RWPE2 (cell line): ENCODE results near the gene KDR.

Source experiments
- ATAC-seq: fragments of 200-7000 bp; cut with Tn5 transposase; 3 replicates; pipeline ENCODE4 v1.9.1; 2021; ENCODE audit warnings: low read depth
- DNase-seq: peaks from one replicate; pipeline ENCODE4 v3.0.0-alpha.2; 2020; ENCODE audit warnings: low spot score
- H3K27ac ChIP-seq: fragments of 450-650 bp; 2 replicates; pipeline ENCODE4 v1.5.1; 2017; ENCODE audit warnings: mild to moderate bottlenecking; ENCODE audit not compliant: poor library complexity, severe bottlenecking
- H3K27me3 ChIP-seq: fragments of 250-450 bp; sonication (Bioruptor Pico); 2 replicates; pipeline ENCODE4 v1.5.1; 2021; ENCODE audit warnings: mild to moderate bottlenecking, moderate library complexity; ENCODE audit not compliant: insufficient read depth, poor library complexity, severe bottlenecking
- H3K36me3 ChIP-seq: fragments of 250-450 bp; sonication (Bioruptor Pico); 2 replicates; pipeline ENCODE4 v1.5.1; 2020; ENCODE audit warnings: low read depth, mild to moderate bottlenecking, moderate library complexity
- H3K4me1 ChIP-seq: fragments of 250-450 bp; sonication (Bioruptor Pico); 2 replicates; pipeline ENCODE4 v1.5.1; 2021; ENCODE audit warnings: mild to moderate bottlenecking, moderate library complexity; ENCODE audit not compliant: insufficient read depth, poor library complexity, severe bottlenecking
- H3K4me3 ChIP-seq: fragments of 250-450 bp; sonication (Bioruptor Pico); 2 replicates; pipeline ENCODE4 v1.5.1; 2021; ENCODE audit warnings: mild to moderate bottlenecking, moderate library complexity; ENCODE audit not compliant: severe bottlenecking
- H3K9me3 ChIP-seq: fragments of 250-450 bp; sonication (Bioruptor Pico); 2 replicates; pipeline ENCODE4 v1.5.1; 2021; ENCODE audit warnings: mild to moderate bottlenecking, moderate library complexity; ENCODE audit not compliant: severe bottlenecking
- CTCF ChIP-seq: fragments of 450-650 bp; IDR thresholded peaks from one replicate; pipeline ENCODE4 v1.5.1; 2017; ENCODE audit warnings: mild to moderate bottlenecking, moderate library complexity; ENCODE audit not compliant: poor library complexity, severe bottlenecking

The KDR gene

GRCh38 chr4:55087009-55087912 lies 38.1 kb downstream of the KDR start:
- Histone ChIP-seq H3K27me3 (no peaks in the 10 kb centered on the region), H3K27ac (no peak overlapping the region), H3K4me3 (no peak overlapping the region), H3K9me3 (no peaks in the 10 kb centered on the region), H3K4me1 (no peaks in the 10 kb centered on the region), H3K36me3 (no peaks in the 10 kb centered on the region)
- DNase-seq: no peak
- TF ChIP-seq CTCF: no peak
- no peak for ATAC-seq

DNA sequence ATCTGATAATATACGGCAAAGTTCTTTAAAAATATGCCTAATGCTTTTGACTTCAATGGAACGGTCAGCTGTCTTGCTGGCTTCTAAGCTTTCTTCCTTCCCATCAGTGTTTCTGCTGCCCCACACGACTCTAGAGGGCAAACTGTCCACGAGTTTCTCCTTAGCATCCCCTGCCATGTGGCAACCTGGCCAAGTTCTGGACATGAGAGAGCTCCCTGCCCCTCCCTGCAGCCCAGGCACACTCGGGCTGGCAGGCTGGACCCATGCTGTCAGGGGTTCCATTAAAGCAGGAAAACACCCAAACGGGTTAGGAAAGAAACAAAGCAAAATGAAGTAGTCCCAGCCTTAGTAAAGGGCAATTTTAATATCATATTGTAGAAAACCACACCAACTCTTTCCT lies 38.8 kb downstream of the KDR start:
- DNase-seq (no peak), ATAC-seq (no peak)
- H3K4me3 ChIP-seq: no peak overlapping the region
- H3K36me3 ChIP-seq: no peaks in the 10 kb centered on the region
- no peaks in the 10 kb centered on the region for H3K9me3 ChIP-seq
- H3K27me3 ChIP-seq: no peaks in the 10 kb centered on the region
- no peaks in the 10 kb centered on the region for H3K4me1 ChIP-seq
- H3K27ac ChIP-seq: no peak overlapping the region
- TF ChIP-seq CTCF: no peak

DNA sequence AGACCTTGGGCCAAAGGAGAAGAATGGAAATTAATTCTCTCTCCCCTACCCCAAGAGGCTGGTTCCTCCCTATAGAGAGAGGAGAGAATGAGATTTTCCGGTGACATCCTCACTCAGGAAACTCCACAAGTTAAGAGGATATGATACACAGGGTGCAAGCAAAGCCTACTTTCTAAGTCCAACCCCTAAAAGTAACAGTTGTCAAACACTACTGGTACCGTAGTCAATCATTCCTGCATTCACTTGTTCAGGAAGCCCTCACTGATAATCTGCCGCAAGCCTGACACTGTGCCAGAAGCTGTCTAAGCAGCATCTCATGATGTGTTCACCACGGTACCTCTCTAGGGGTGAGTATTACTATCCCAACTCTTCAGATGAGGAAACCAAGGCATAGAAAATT lies 41.7 kb downstream of the KDR start:
- H3K4me1 ChIP-seq: no peaks in the 10 kb centered on the region
- no peak for DNase-seq
- ATAC-seq: no peak
- H3K27me3 ChIP-seq: no peaks in the 10 kb centered on the region
- no peaks in the 10 kb centered on the region for H3K9me3 ChIP-seq
- no peak overlapping the region for H3K27ac ChIP-seq
- TF ChIP-seq CTCF: no peak
- H3K4me3 ChIP-seq: no peak overlapping the region
- H3K36me3 ChIP-seq: no peaks in the 10 kb centered on the region

DNA sequence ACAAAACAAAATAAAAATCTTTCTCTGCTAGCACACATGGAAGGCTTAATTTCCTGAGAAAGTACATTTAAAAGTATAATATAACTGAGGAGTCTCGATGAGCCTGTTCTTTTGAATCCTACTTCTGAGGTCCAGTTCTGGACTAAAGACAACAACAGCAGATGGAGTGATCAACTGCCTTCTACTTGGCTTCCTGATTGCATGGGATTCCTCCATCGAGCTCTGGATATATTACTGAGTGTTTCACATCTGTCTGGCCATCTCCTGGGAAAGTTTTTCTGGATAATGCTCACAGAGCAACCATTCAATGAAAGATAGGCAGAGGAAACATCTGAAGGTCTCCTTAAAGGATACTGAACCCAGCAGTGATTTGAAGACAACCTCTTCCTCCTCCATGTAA lies 42.6 kb downstream of the KDR start:
- Histone ChIP-seq H3K36me3 (no peaks in the 10 kb centered on the region), H3K27ac (no peak overlapping the region), H3K27me3 (no peaks in the 10 kb centered on the region), H3K4me3 (no peak overlapping the region), H3K4me1 (no peaks in the 10 kb centered on the region), H3K9me3 (no peaks in the 10 kb centered on the region)
- no peak for DNase-seq
- TF ChIP-seq CTCF: no peak
- no peak for ATAC-seq
